ENCODE results near the gene FSHR.

The FSHR gene

DNA sequence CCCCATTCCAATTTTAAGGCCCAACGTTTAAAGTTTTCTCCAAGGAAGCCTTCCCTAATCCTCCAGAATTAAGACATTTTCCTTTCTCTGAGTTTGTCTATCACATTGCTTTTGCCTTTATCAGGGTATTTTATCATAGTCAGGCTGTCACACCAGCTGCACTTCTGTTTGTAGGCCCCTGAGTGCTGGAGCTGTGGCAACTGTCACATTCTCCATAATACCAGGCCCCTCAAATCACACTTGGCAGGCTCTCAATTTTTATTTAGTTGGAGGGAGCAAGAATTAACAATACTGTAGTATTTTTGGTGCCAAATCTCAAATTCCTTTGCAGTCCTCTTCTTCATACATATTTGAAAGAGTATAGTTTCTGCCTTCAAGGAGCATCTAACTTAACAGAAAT lies 122.2 kb downstream of the FSHR start:
- DNase-seq (ENCODE audit: low spot score), result no peak

DNA sequence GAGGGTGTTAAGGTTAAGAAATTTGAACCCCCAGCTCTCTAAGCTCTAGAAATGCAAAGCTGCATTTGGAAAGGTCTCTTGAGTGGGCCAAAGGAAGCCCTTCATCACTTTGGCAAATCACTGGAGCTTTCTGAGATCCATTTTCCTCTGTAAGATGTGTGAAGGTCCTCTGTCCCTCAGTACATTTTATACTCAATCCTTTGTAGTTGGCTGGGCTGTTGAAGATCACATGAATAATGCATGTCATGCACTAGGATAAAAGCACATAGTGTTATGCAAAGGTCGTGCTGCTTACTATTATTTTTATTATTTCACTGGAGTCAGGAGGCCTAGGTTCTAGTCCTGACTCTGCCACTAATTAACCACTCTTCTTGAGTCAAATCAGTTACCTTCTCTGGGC lies 124.9 kb downstream of the FSHR start:
- DNase-seq (ENCODE audit: low spot score), result no peak

DNA sequence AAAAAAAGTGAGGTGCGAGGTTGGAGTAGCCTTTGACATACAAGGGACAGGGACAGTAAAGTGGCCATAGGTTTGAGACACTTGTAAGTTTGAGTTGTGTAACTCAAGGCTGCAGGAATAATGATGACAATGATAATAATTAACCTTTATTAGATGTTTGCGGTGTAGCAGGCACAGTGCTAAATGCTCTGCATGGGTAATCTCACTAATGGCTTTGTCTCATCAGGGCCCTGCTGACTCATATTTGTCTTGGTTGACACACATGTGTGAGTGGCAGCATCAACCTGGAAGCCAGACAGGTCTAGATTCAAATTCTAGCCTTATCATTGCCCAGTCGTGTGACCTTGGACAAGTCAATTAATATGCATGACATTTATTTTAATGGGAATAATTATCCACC lies 126.2 kb downstream of the FSHR start:
- DNase-seq (ENCODE audit: low spot score), result no peak

GRCh38 chr2:49026706-49027105 lies 127.6 kb downstream of the FSHR start:
- DNase-seq (ENCODE audit: low spot score), result no peak

GRCh38 chr2:49021271-49021670 lies 133.0 kb downstream of the FSHR start:
- DNase-seq (ENCODE audit: low spot score), result no peak

DNA sequence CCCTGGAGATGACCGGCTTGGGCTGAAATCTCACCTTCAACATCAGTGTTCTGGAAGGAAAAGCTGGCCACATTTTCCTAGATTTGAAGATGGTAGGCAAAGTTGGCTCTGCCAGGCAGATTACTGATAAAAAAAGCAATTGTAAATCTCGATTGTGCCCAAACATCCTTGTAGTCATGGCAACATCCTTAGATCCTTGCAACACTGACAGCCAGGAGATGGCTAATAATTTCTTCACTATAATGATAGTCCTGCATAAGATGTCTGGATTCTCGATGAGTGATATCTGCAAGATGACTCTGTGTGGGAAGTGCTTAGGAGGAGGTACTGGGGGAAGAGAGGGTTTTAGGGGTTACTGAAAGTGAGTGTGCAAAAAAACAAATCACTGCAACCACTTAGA lies 149.1 kb downstream of the FSHR start:
- DNase-seq (ENCODE audit: low spot score), result no peak

- DNase-seq (ENCODE audit: low spot score), result no peak
Measured at GRCh38 chr2:49004036-49004626, 150.2 kb downstream of the FSHR start.

- DNase-seq (ENCODE audit: low spot score), result no peak
Measured at GRCh38 chr2:49003201-49003600, 151.1 kb downstream of the FSHR start.

GRCh38 chr2:49002750-49003149 lies 151.6 kb downstream of the FSHR start:
- DNase-seq (ENCODE audit: low spot score), result no peak

GRCh38 chr2:49000695-49001094 lies 153.6 kb downstream of the FSHR start:
- no peak for DNase-seq (ENCODE audit: low spot score)

- DNase-seq (ENCODE audit: low spot score), result no peak
Measured at GRCh38 chr2:48998449-48998848, 155.9 kb downstream of the FSHR start.

DNA sequence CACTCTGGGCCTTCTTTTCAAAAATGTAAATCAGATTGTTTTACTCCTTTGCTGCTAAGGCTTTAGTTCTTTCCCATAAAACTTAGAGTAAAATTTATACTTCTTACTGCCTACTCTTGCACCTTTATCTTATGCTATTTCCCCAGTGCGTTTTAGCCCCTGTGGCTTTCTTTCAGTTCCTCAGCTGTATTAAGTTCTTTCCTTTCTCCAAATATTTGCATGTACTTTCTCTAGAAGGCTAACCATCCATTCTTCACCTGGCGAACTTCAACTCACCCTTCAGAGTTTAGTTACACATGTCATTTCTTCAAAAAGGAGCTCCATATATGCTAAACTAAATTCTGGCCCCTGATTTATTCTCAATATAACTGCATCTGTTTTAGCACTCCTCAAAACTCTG lies 160.7 kb downstream of the FSHR start:
- DNase-seq (ENCODE audit: low spot score), result no peak

DNA sequence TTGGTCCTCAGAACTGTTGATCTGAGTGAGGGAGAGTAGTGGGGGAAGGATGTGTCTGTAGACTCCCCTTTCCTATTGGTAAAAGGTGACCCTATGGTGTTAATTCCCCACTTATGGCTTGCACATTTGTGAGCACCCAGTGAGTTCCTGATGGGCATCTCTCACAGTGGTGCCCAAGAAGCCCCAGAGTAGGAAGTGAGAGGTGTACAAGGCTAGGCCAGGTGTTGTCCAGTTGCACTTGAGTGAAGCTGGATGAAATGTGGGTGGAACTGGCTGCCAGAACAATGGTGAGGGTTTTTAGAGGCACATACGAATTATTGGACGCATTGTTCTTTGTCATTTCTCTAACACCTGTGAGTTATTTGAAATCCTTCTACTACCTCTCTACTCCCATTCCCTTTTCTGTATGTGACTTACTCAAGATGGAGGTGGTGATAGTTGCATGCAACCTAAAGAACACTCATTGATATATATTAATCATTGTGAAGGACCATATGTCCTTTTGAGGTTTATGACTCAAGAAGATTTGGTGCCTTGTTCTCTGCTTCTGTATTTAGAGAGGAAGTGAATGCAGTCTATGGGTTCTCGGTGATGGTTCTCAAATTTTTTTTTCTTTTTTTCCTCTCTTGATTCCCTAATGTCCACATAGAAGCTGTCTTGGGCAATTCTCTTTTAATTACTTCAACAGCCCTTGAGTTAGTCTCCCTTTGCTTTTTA lies 162.7 kb downstream of the FSHR start:
- no peak for DNase-seq (ENCODE audit: low spot score)

- no peak for DNase-seq (ENCODE audit: low spot score)
Measured at GRCh38 chr2:48984922-48985321, 169.4 kb downstream of the FSHR start.

GRCh38 chr2:48983551-48983950 lies 170.8 kb downstream of the FSHR start:
- no peak for DNase-seq (ENCODE audit: low spot score)

GRCh38 chr2:48982887-48983435 lies 171.4 kb downstream of the FSHR start:
- DNase-seq (ENCODE audit: low spot score), result no peak

DNA sequence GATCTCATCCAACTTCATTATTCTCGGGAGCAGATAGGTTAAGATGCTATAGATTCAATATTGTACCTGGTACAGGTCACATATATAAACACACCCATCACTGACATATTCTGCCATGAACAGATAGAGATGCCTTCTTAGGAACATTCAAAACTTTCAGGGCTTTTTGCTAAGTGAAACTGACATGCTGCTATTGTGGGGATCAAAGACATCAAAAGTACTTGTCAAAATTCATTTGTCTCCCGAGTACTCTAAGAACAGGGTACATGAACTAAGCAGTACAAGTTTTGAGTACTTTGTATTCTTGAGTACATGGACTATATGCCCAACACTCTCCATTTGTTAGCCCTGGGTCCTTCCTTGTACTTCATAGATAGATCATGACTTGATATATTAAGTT lies 173.5 kb downstream of the FSHR start:
- DNase-seq (ENCODE audit: low spot score), result no peak

DNA sequence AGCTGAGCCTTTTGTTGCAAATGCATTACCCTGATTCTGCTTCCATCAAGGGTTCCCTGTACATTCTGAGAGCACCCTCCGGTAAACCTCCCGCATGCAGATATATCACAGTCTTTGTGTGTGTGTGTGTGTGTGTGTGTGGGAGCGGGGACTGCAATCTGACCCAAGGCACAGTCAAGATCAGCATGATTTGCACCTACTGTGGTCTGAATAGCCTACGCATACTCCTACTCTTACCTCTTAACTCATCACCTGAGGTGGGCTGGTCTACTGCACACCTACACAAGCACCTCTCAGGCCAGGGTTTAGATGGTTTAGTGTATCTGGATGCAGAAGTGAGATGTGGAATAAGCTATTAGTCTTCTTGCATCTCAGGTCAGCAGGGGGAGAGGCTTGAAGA lies 174.6 kb downstream of the FSHR start:
- no peak for DNase-seq (ENCODE audit: low spot score)

- no peak for DNase-seq (ENCODE audit: low spot score)
Measured at GRCh38 chr2:48978131-48978530, 176.2 kb downstream of the FSHR start.

GRCh38 chr2:48971801-48972200 lies 182.5 kb downstream of the FSHR start:
- no peak for DNase-seq (ENCODE audit: low spot score)

GRCh38 chr2:48968011-48968410 lies 186.3 kb downstream of the FSHR start:
- DNase-seq (ENCODE audit: low spot score), result no peak

DNA sequence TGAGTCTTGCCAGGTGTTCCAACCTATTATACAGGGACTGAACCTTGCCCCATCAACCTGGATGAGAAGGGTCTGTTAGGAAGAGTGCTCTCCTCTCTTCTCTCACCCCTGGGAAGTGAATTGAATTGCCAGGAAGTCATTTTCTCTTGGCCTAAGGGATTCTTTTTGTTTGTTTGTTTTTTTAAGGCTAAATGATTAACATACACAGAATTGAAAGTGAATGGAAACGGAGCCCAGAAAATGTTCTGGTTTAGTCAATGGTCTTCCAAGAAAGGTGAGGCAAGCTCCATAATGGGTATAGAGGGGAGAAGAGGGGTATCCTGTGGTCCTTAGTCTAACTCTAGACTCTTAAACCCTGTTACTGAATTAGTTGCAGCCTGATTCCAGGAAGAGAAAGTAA lies 189.1 kb downstream of the FSHR start:
- no peak for DNase-seq (ENCODE audit: low spot score)

DNA sequence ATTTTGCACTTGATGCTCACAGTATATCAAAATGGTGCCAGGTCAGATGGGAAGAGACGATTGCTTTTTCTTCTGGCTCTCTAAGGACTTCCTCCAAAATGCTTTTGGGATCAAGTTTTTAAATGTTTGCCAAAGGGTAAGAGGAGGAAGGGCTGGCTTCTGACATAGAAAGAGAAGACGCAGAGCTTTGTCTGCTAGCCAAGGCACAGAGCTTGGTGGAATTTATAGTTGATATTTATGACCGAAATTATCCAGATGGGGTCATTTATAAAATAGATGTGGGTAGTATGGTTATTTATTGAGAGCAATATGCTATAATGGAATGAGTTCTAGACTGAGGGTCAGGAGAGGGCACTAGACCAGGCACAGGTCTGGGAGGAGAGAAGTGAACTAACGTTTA lies 193.3 kb downstream of the FSHR start:
- no peak for DNase-seq (ENCODE audit: low spot score)

GRCh38 chr2:48954935-48955334 lies 199.4 kb downstream of the FSHR start:
- no peak for DNase-seq (ENCODE audit: low spot score)
